Panc1 (cell line): ENCODE results near the gene PLCE1. TPM values are rescaled to one million over a fixed set of nuclear protein-coding genes. Genes with fewer than 3 reads are reported as not detected.

Experiments
- ATAC-seq: fragments of 200-7000 bp; cut with Tn5 transposase; 2 replicates; pipeline ENCODE4 v1.9.1; 2020; ENCODE audit warnings: mild to moderate bottlenecking, moderate library complexity
- BruUV-seq: library from RNA; stranded (reverse); fragments of 400-500 nt; replicated peaks from 2 replicates; lab custom pipeline; 2021; lab: Mats Ljungman, UMichigan
- CTCF ChIA-PET: fragments of 300-600 bp; sonication (Branson Sonifier 250); formaldehyde crosslinking; loops from one replicate; lab custom pipeline; 2022; ENCODE audit warnings: antibody characterized with exemption; lab: Charles Lee
- POLR2A ChIA-PET: fragments of 300-600 bp; sonication (Branson Sonifier 250); formaldehyde crosslinking; loops from one replicate; lab custom pipeline; 2022; ENCODE audit warnings: antibody characterized with exemption; lab: Charles Lee
- DNase-seq: peaks from one replicate; pipeline ENCODE4 v3.0.0-alpha.2; 2010; ENCODE audit warnings: low read depth, low spot score
- H3K27ac ChIP-seq: 2 replicates; pipeline ENCODE4 v1.5.1; 2011; ENCODE audit warnings: mild to moderate bottlenecking, low read length, inconsistent platforms
- H3K27me3 ChIP-seq: fragments of 200-500 bp; sonication (Bioruptor generic); 2 replicates; pipeline ENCODE4 v1.6.0; 2014; ENCODE audit warnings: low read length, inconsistent platforms; ENCODE audit not compliant: control insufficient read depth, insufficient read depth
- H3K36me3 ChIP-seq: fragments of 200-500 bp; sonication (Bioruptor generic); 2 replicates; pipeline ENCODE4 v1.5.1; 2014; ENCODE audit warnings: inconsistent platforms, mild to moderate bottlenecking, low read length, moderate library complexity; ENCODE audit not compliant: control insufficient read depth, insufficient read depth
- H3K4me1 ChIP-seq: 2 replicates; pipeline ENCODE4 v1.5.1; 2011; ENCODE audit warnings: inconsistent platforms, mild to moderate bottlenecking, low read length, moderate library complexity; ENCODE audit not compliant: control insufficient read depth, insufficient read depth
- H3K4me3 ChIP-seq, 2 experiments: 2 replicates each; pipeline ENCODE4 v1.5.1; 2011 to 2012; ENCODE audit warnings: low read depth in 2 of 2, low read length in 2 of 2, mild to moderate bottlenecking in 2 of 2, inconsistent platforms in 1 of 2, moderate library complexity in 1 of 2
- H3K9me3 ChIP-seq: fragments of 200-500 bp; sonication (Bioruptor generic); 2 replicates; pipeline ENCODE4 v1.5.1; 2014; ENCODE audit warnings: low read depth, mild to moderate bottlenecking, inconsistent platforms, low read length, moderate library complexity; ENCODE audit not compliant: control insufficient read depth, insufficient read depth
- CTCF ChIP-seq: fragments of 450-650 bp; IDR thresholded peaks from 2 replicates; pipeline ENCODE4 v1.5.1; 2017; ENCODE audit warnings: mild to moderate bottlenecking
- POLR2AphosphoS5 ChIP-seq: IDR thresholded peaks from 2 replicates; pipeline ENCODE4 v1.6.1; 2012; ENCODE audit warnings: mild to moderate bottlenecking, low read depth, low read length, moderate library complexity
- REST ChIP-seq, 2 experiments: IDR thresholded peaks; 2 replicates each; pipeline ENCODE4 v1.6.1; 2011 to 2012; ENCODE audit warnings: low read depth in 2 of 2, control low read depth in 1 of 2, low read length in 1 of 2, mild to moderate bottlenecking in 1 of 2, moderate library complexity in 1 of 2; ENCODE audit not compliant: insufficient read depth in 1 of 2
- SIN3A ChIP-seq: IDR thresholded peaks from 2 replicates; pipeline ENCODE4 v1.6.1; 2012; ENCODE audit warnings: low read depth, mild to moderate bottlenecking, low read length, moderate library complexity, borderline replicate concordance; ENCODE audit not compliant: insufficient read depth
- TCF7L2 ChIP-seq: IDR thresholded peaks from 2 replicates; pipeline ENCODE4 v1.6.1; 2011; ENCODE audit warnings: mild to moderate bottlenecking, low read depth, low read length, inconsistent platforms
- in situ Hi-C: cut with HindIII; loops from 2 replicates; pipeline ENCODE4 v1.10.0; 2016; ENCODE audit warnings: low sequenced_read_pairs, low pct_unique_long_range_greater_than_20kb
- intact Hi-C: fragments of 100-400 bp; cut with micrococcal nuclease; formaldehyde crosslinking; loops from one replicate; pipeline ENCODE4 v1.10.0; 2022; ENCODE audit not compliant: unreplicated experiment
- total RNA-seq: library from RNA; stranded (reverse); gene quantifications from one replicate; pipeline ENCODE4 v1.2.1, GENCODE V29; 2021; ENCODE audit not compliant: unreplicated experiment

PLCE1 gene
- total RNA-seq, 1 experiment from 2014 or later = 39.7 TPM

- DNase-seq = no peak
- H3K36me3 ChIP-seq = 0 out of 2 replicates have a peak, but pooled peaks cover 2% of the 10 kb centered on the region
- intact Hi-C loops (no loop called here), in situ Hi-C loops (no loop called here)
- no peak for ATAC-seq
- TF ChIP-seq SIN3A = no peak
- no peak for TF ChIP-seq POLR2AphosphoS5
- TF ChIP-seq REST (IDR thresholded peaks at IDR 0.05; ENCODE audit: insufficient read depth in 1 of 2, low read depth in 2 of 2, low read length in 1 of 2) = no peak
- no peak for TF ChIP-seq TCF7L2
- TF ChIP-seq CTCF = no peak
- POLR2A ChIA-PET = interaction anchor here (0.6 kb wide), 1 partner anchor 159 kb away, joined by 5 read pairs; no protein-coding TSS in a partner anchor
- H3K9me3 ChIP-seq = no peaks in the 10 kb centered on the region
- no peak overlapping the region for H3K4me3 ChIP-seq
- H3K27ac ChIP-seq = no peak overlapping the region
- BruUV-seq = no TSS peak
- H3K27me3 ChIP-seq = no peaks in the 10 kb centered on the region
- H3K4me1 ChIP-seq = peaks cover 17% of the 10 kb centered on the region
- CTCF ChIA-PET = no interaction called here
Observed at GRCh38 chr10:94042834-94043175, 49.1 kb downstream of the PLCE1 start.

Other genes with a start within 250 kb of the PLCE1 start
- gene LGI1, start 236.0 kb upstream of the PLCE1 start, total RNA-seq = not detected
- 13.6 TPM for gene SLC35G1, start 100.0 kb upstream of the PLCE1 start, total RNA-seq